ENCODE results near the gene PDE6B. TPM values are rescaled to one million over a fixed set of nuclear protein-coding genes. Genes with fewer than 3 reads are reported as not detected.

Gene PDE6B
- total RNA-seq, 1 donor from 2014 or later, result 2.3 TPM

- Mint-ChIP-seq H3K36me3 (ENCODE audit: unreplicated experiment) (no peaks in the 10 kb centered on the region), H3K9me3 (ENCODE audit: unreplicated experiment) (peaks cover 6% of the 10 kb centered on the region), H3K4me3 (ENCODE audit: unreplicated experiment) (no peak overlapping the region), H3K27ac (ENCODE audit: unreplicated experiment) (no peak overlapping the region), H3K4me1 (ENCODE audit: low read depth, unreplicated experiment) (no peaks in the 10 kb centered on the region), H3K27me3 (ENCODE audit: unreplicated experiment) (peaks cover 14% of the 10 kb centered on the region)
- DNase-seq, result no peak
- no peak for TF ChIP-seq CTCF (IDR thresholded peaks at IDR 0.05; ENCODE audit: partially characterized antibody, unreplicated experiment)
Observed at GRCh38 chr4:654503-654845, 29.1 kb downstream of the PDE6B start.

- no peaks in the 10 kb centered on the region for H3K36me3 Mint-ChIP-seq (ENCODE audit: unreplicated experiment)
- H3K27ac Mint-ChIP-seq (ENCODE audit: unreplicated experiment), result no peak overlapping the region
- H3K9me3 Mint-ChIP-seq (ENCODE audit: unreplicated experiment), result peaks cover 6% of the 10 kb centered on the region
- H3K27me3 Mint-ChIP-seq (ENCODE audit: unreplicated experiment), result peaks cover 14% of the 10 kb centered on the region
- TF ChIP-seq CTCF (IDR thresholded peaks at IDR 0.05; ENCODE audit: partially characterized antibody, unreplicated experiment), result no peak
- H3K4me1 Mint-ChIP-seq (ENCODE audit: low read depth, unreplicated experiment), result no peaks in the 10 kb centered on the region
- no peak overlapping the region for H3K4me3 Mint-ChIP-seq (ENCODE audit: unreplicated experiment)
- DNase-seq, result no peak
Observed at GRCh38 chr4:654871-655463, 29.6 kb downstream of the PDE6B start.

GRCh38 chr4:655464-656151 is 30.2 kb downstream of the PDE6B start:
- no peak for TF ChIP-seq CTCF (IDR thresholded peaks at IDR 0.05; ENCODE audit: partially characterized antibody, unreplicated experiment)
- H3K9me3 Mint-ChIP-seq (ENCODE audit: unreplicated experiment), result peaks cover 6% of the 10 kb centered on the region
- DNase-seq, result no peak
- no peak overlapping the region for H3K4me3 Mint-ChIP-seq (ENCODE audit: unreplicated experiment)
- H3K4me1 Mint-ChIP-seq (ENCODE audit: low read depth, unreplicated experiment), result no peaks in the 10 kb centered on the region
- H3K27ac Mint-ChIP-seq (ENCODE audit: unreplicated experiment), result no peak overlapping the region
- peaks cover 14% of the 10 kb centered on the region for H3K27me3 Mint-ChIP-seq (ENCODE audit: unreplicated experiment)
- H3K36me3 Mint-ChIP-seq (ENCODE audit: unreplicated experiment), result peaks cover 1% of the 10 kb centered on the region

- peak overlapping the region; percentile 23 for H3K27ac Mint-ChIP-seq (ENCODE audit: unreplicated experiment)
- H3K36me3 Mint-ChIP-seq (ENCODE audit: unreplicated experiment), result peaks cover 6% of the 10 kb centered on the region
- no peak for DNase-seq
Observed at GRCh38 chr4:656436-657337, 31.3 kb downstream of the PDE6B start.

More at GRCh38 chr4:656436-657337, 31.3 kb downstream of the PDE6B start:
- TF ChIP-seq CTCF (IDR thresholded peaks at IDR 0.05; ENCODE audit: partially characterized antibody, unreplicated experiment), result no peak
- Mint-ChIP-seq H3K9me3 (ENCODE audit: unreplicated experiment) (peaks cover 8% of the 10 kb centered on the region), H3K4me1 (ENCODE audit: low read depth, unreplicated experiment) (no peaks in the 10 kb centered on the region), H3K27me3 (ENCODE audit: unreplicated experiment) (peaks cover 17% of the 10 kb centered on the region), H3K4me3 (ENCODE audit: unreplicated experiment) (no peak overlapping the region)
